Measurements from ENCODE around the gene ANTXR1.

GRCh38 chr2:69080071-69080470, 67.1 kb downstream of the ANTXR1 start:
- TF ChIP-seq CTCF (IDR thresholded peaks at IDR 0.05 in 8 of 11, conservative IDR thresholded peaks at IDR 0.05 in 3 of 11) (no peak), POLR2AphosphoS5 (IDR thresholded peaks at IDR 0.05) (no peak)

All from spleen (tissue), 7 donors.